H9 (cell line): ENCODE data around the gene KLK10. TPM values are rescaled to one million over a fixed set of nuclear protein-coding genes. Genes with fewer than 3 reads are reported as not detected.

ENCODE experiments used
- DNase-seq: peaks from one replicate; pipeline ENCODE4 v3.0.0-alpha.2; 2017
- H2AFZ ChIP-seq: one replicate; pipeline ENCODE4 v1.6.1; 2013; ENCODE audit warnings: mild to moderate bottlenecking, low read length, control low read depth, moderate library complexity
- H2AK5ac ChIP-seq: 2 replicates; pipeline ENCODE4 v1.6.1; 2013; ENCODE audit warnings: low read length, control low read depth, mixed read lengths; ENCODE audit not compliant: insufficient read length
- H2BK120ac ChIP-seq: one replicate; pipeline ENCODE4 v1.6.1; 2013; ENCODE audit warnings: low read depth, mild to moderate bottlenecking, low read length, control low read depth, inconsistent platforms; ENCODE audit not compliant: poor library complexity, severe bottlenecking
- H2BK12ac ChIP-seq: 2 replicates; pipeline ENCODE4 v1.6.1; 2013; ENCODE audit warnings: low read length, control low read depth, mixed read lengths, low read depth; ENCODE audit not compliant: insufficient read length
- H2BK15ac ChIP-seq: 2 replicates; pipeline ENCODE4 v1.6.1; 2013; ENCODE audit warnings: low read depth, low read length, control low read depth
- H2BK20ac ChIP-seq: one replicate; pipeline ENCODE4 v1.6.1; 2013; ENCODE audit warnings: low read depth, mild to moderate bottlenecking, low read length, control low read depth, inconsistent platforms; ENCODE audit not compliant: poor library complexity, severe bottlenecking
- H2BK5ac ChIP-seq: 2 replicates; pipeline ENCODE4 v1.6.1; 2013; ENCODE audit warnings: low read length, control low read depth, mixed read lengths; ENCODE audit not compliant: insufficient read length
- H3K14ac ChIP-seq: 2 replicates; pipeline ENCODE4 v1.6.1; 2013; ENCODE audit warnings: low read length, control low read depth; ENCODE audit not compliant: insufficient read depth
- H3K18ac ChIP-seq: 2 replicates; pipeline ENCODE4 v1.6.1; 2013; ENCODE audit warnings: low read depth, mild to moderate bottlenecking, mixed read lengths, low read length, control low read depth; ENCODE audit not compliant: insufficient read length
- H3K23ac ChIP-seq: 2 replicates; pipeline ENCODE4 v1.6.1; 2013; ENCODE audit warnings: low read length, control low read depth, mixed read lengths, low read depth; ENCODE audit not compliant: insufficient read length
- H3K23me2 ChIP-seq: 2 replicates; pipeline ENCODE4 v1.6.1; 2013; ENCODE audit warnings: low read depth, mild to moderate bottlenecking, mixed read lengths, low read length, control low read depth; ENCODE audit not compliant: insufficient read length, poor library complexity, severe bottlenecking
- H3K27ac ChIP-seq: 2 replicates; pipeline ENCODE4 v1.5.1; 2013; ENCODE audit warnings: low read length, control low read depth, mixed read lengths, low read depth; ENCODE audit not compliant: insufficient read length
- H3K27me3 ChIP-seq: 2 replicates; pipeline ENCODE4 v1.6.1; 2013; ENCODE audit warnings: low read length, control low read depth, inconsistent platforms; ENCODE audit not compliant: insufficient read depth
- H3K4ac ChIP-seq: 2 replicates; pipeline ENCODE4 v1.6.1; 2013; ENCODE audit warnings: low read depth, mild to moderate bottlenecking, control low read depth, inconsistent platforms, low read length, moderate library complexity
- H3K4me1 ChIP-seq: 2 replicates; pipeline ENCODE4 v1.6.1; 2013; ENCODE audit warnings: low read length, control low read depth, inconsistent platforms; ENCODE audit not compliant: insufficient read depth
- H3K4me2 ChIP-seq: 2 replicates; pipeline ENCODE4 v1.6.1; 2013; ENCODE audit warnings: low read length, control low read depth, mixed read lengths; ENCODE audit not compliant: insufficient read length, insufficient read depth
- H3K56ac ChIP-seq: 2 replicates; pipeline ENCODE4 v1.6.1; 2013; ENCODE audit warnings: low read depth, mild to moderate bottlenecking, mixed read lengths, low read length, control low read depth; ENCODE audit not compliant: insufficient read length
- H3K79me1 ChIP-seq: 2 replicates; pipeline ENCODE4 v1.6.1; 2013; ENCODE audit warnings: low read depth, mild to moderate bottlenecking, moderate library complexity, low read length, control low read depth, inconsistent platforms; ENCODE audit not compliant: insufficient read depth, poor library complexity, severe bottlenecking
- H3K79me2 ChIP-seq: 2 replicates; pipeline ENCODE4 v1.6.1; 2013; ENCODE audit warnings: low read length, control low read depth, inconsistent platforms; ENCODE audit not compliant: insufficient read depth
- H3K9ac ChIP-seq: 2 replicates; pipeline ENCODE4 v1.6.1; 2013; ENCODE audit warnings: low read length, control low read depth, mixed read lengths; ENCODE audit not compliant: insufficient read length; ENCODE audit errors: extremely low read depth
- H3K9me3 ChIP-seq: one replicate; pipeline ENCODE4 v1.6.1; 2013; ENCODE audit warnings: low read depth, low read length, inconsistent platforms; ENCODE audit not compliant: control insufficient read depth
- H3T11ph ChIP-seq: one replicate; pipeline ENCODE4 v1.6.1; 2013; ENCODE audit warnings: mild to moderate bottlenecking, low read length, control low read depth, inconsistent platforms
- H4K20me1 ChIP-seq: one replicate; pipeline ENCODE4 v1.6.1; 2013; ENCODE audit not compliant: control insufficient read depth, insufficient read length, insufficient read depth
- H4K5ac ChIP-seq: 2 replicates; pipeline ENCODE4 v1.6.1; 2013; ENCODE audit warnings: low read depth, mild to moderate bottlenecking, mixed read lengths, low read length, control low read depth; ENCODE audit not compliant: insufficient read length
- H4K8ac ChIP-seq: replicated peaks from 2 replicates; pipeline ENCODE4 v1.6.1; 2013; ENCODE audit warnings: low read length, control low read depth, mixed read lengths, low read depth; ENCODE audit not compliant: insufficient read length
- H4K91ac ChIP-seq: 2 replicates; pipeline ENCODE4 v1.6.1; 2013; ENCODE audit warnings: low read depth, mild to moderate bottlenecking, moderate library complexity, mixed read lengths, low read length, control low read depth; ENCODE audit not compliant: insufficient read length
- H3K27ac Mint-ChIP-seq, 3 experiments: 2 replicates in 2 of 3; 3 replicates in 1 of 3; pipeline ENCODE4 v1.8.0; 2020 to 2021; ENCODE audit warnings: mixed read lengths in 3 of 3, mild to moderate bottlenecking in 1 of 3, moderate library complexity in 1 of 3
- H3K27me3 Mint-ChIP-seq: 2 replicates; pipeline ENCODE4 v1.8.0; 2021; ENCODE audit warnings: low read depth, mild to moderate bottlenecking, moderate library complexity, mixed read lengths
- H3K36me3 Mint-ChIP-seq, 3 experiments: 2 replicates in 2 of 3; 3 replicates in 1 of 3; pipeline ENCODE4 v1.8.0; 2020 to 2021; ENCODE audit warnings: low read depth in 3 of 3, mixed read lengths in 3 of 3; ENCODE audit not compliant: insufficient read depth in 1 of 3
- H3K4me1 Mint-ChIP-seq, 2 experiments: 2 replicates each; pipeline ENCODE4 v1.8.0; 2020; ENCODE audit warnings: mixed read lengths in 2 of 2
- H3K4me3 Mint-ChIP-seq, 2 experiments: 2 replicates in 1 of 2; 3 replicates in 1 of 2; pipeline ENCODE4 v1.8.0; 2020 to 2021; ENCODE audit warnings: mild to moderate bottlenecking in 2 of 2, mixed read lengths in 2 of 2, moderate library complexity in 1 of 2
- H3K9me3 Mint-ChIP-seq, 2 experiments: 2 replicates in 1 of 2; 3 replicates in 1 of 2; pipeline ENCODE4 v1.8.0; 2020; ENCODE audit warnings: mild to moderate bottlenecking in 2 of 2, mixed read lengths in 2 of 2, moderate library complexity in 1 of 2
- CTCF ChIP-seq: fragments of 200-600 bp; sonication (generic); conservative IDR thresholded peaks from 3 replicates; pipeline ENCODE4 v1.8.0; 2021; ENCODE audit warnings: antibody characterized with exemption, mild to moderate bottlenecking
- WGBS: extraction: QIAGEN DNeasy Blood & Tissue Kit; methylation state at CpG from one replicate; pipeline ENCODE4 v1.1.7; 2013; ENCODE audit warnings: missing lambda C conversion rate, low lambda C conversion rate, mixed read lengths; ENCODE audit not compliant: insufficient read length; ENCODE audit errors: extremely low coverage; 5-methylcytosine and 5-hydroxymethylcytosine counted together
- total RNA-seq: library from RNA; stranded (reverse); gene quantifications from 2 replicates; pipeline ENCODE4 v1.2.1, GENCODE V29; 2021

Gene KLK10
- total RNA-seq, 1 experiment from 2014 or later: 1.3 TPM

- no peaks in the 10 kb centered on the region for H3K9me3 Mint-ChIP-seq
These were observed 44.6 kb downstream of the KLK10 start for GRCh38 chr19:50974702-50975556.

More at GRCh38 chr19:50974702-50975556, 44.6 kb downstream of the KLK10 start:
- Histone ChIP-seq H3K79me1 (no peaks in the 10 kb centered on the region), H3K4ac (no peak overlapping the region), H3K9ac (no peak overlapping the region), H2BK20ac (no peak overlapping the region), H2BK120ac (no peak overlapping the region), H2BK15ac (no peak overlapping the region), H3K27ac (no peak overlapping the region), H3K18ac (no peak overlapping the region), H3K79me2 (no peaks in the 10 kb centered on the region), H2AFZ (no peak overlapping the region), H4K8ac (no peak overlapping the region), H4K91ac (no peak overlapping the region), H4K5ac (no peak overlapping the region), H3K4me2 (no peak overlapping the region), H3K56ac (no peak overlapping the region), H2BK5ac (no peak overlapping the region), H3K14ac (no peak overlapping the region), H3K23ac (no peak overlapping the region), H3K23me2 (no peaks in the 10 kb centered on the region), H2AK5ac (no peak overlapping the region), H3K9me3 (no peaks in the 10 kb centered on the region), H4K20me1 (no peaks in the 10 kb centered on the region), H3K4me1 (peaks cover 6% of the 10 kb centered on the region; the same call in 1 of the 2 replicates), H3T11ph (no peak overlapping the region), H3K27me3 (no peaks in the 10 kb centered on the region), H2BK12ac (no peak overlapping the region)
- DNase-seq: peak; percentile 47
- Mint-ChIP-seq H3K27me3 (no peaks in the 10 kb centered on the region; the same call in none of the 2 replicates), H3K36me3 (no peaks in the 10 kb centered on the region), H3K27ac (peak overlapping the region in 1 of 3 experiments; percentile 84; a peak in 2 of 7 replicates), H3K4me1 (peaks cover 33 to 57% of the 10 kb centered on the region in 2 experiments), H3K4me3 (no peak overlapping the region)
- TF ChIP-seq CTCF: no peak
- WGBS: no CpG with 5 or more reads among the region's 9 CpGs
